Ascending aorta (tissue), 2 donors: ENCODE data around the gene ARL15. TPM values are rescaled to one million over a fixed set of nuclear protein-coding genes. Genes with fewer than 3 reads are reported as not detected.

Source experiments
- DNase-seq, 2 donors: peaks; one replicate each; pipeline ENCODE4 v3.0.0-alpha.2; 2019; ENCODE audit warnings: low spot score in 2 of 2
- H3K27ac ChIP-seq, 2 donors: fragments of 200-600 bp; sonication (generic); one replicate each; pipeline ENCODE4 v1.5.1; 2016 to 2017; ENCODE audit warnings: mild to moderate bottlenecking in 1 of 2
- H3K27me3 ChIP-seq: fragments of 200-600 bp; sonication (generic); one replicate; pipeline ENCODE4 v1.5.1; 2017
- H3K36me3 ChIP-seq, 2 donors: fragments of 200-600 bp; sonication (generic); one replicate each; pipeline ENCODE4 v1.5.1; 2016
- H3K4me1 ChIP-seq, 2 donors: fragments of 200-600 bp; sonication (generic); one replicate each; pipeline ENCODE4 v1.5.1; 2016 to 2017; ENCODE audit warnings: mild to moderate bottlenecking in 1 of 2
- H3K4me3 ChIP-seq, 2 donors: fragments of 200-600 bp; sonication (generic); one replicate each; pipeline ENCODE4 v1.5.1; 2016 to 2017; ENCODE audit warnings: mild to moderate bottlenecking in 1 of 2
- H3K9me3 ChIP-seq, 2 donors: fragments of 200-600 bp; sonication (generic); one replicate each; pipeline ENCODE4 v1.5.1; 2016
- intact Hi-C: fragments of 100-400 bp; cut with DNase I; formaldehyde crosslinking; loops from one replicate; pipeline ENCODE4 v1.15.1; 2023
- total RNA-seq: library from RNA; depleted of rRNA; stranded (reverse); fragments of >200 nt; gene quantifications from one replicate; pipeline ENCODE4 v1.1.0, GENCODE V29; 2016
- TF ChIP-seq, protein P1 (sequence below), 3 experiments: fragments of 200-600 bp in 2 of 3; fragments of 450-650 bp in 1 of 3; sonication (generic) in 2 of 3; IDR thresholded peaks; one replicate each; pipeline ENCODE4 v1.5.1; 2016 to 2019; ENCODE audit warnings: antibody characterized with exemption in 3 of 3, mild to moderate bottlenecking in 1 of 3, moderate library complexity in 1 of 3

Gene ARL15
- total RNA-seq, 1 donor from 2014 or later, result 12.5 TPM

DNA sequence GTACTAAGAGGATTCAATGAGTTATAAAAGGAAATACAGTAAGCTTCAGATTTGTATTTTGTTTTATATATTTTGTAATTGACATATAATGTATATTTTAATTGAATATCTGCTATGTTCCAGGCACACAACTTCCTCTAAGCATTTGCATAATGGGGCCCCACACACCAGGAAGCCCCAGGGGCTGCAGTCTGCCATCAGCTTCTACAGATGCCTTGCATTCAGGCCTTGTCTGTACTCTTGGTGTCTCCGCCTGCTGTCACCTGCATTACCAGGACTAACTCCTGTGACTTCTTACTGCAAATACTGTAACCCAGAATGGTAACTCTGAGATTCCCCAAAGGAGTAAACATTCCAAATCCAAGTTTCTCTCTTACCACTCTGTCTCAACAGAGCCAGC is 20.6 kb downstream of the ARL15 start:
- Histone ChIP-seq H3K27me3 (no peaks in the 10 kb centered on the region), H3K27ac (no peak overlapping the region), H3K36me3 (no peaks in the 10 kb centered on the region), H3K4me1 (no peaks in the 10 kb centered on the region), H3K9me3 (peaks cover 0 to 3% of the 10 kb centered on the region in 2 donors), H3K4me3 (no peak overlapping the region)
- intact Hi-C loops, result no loop called here
- TF ChIP-seq, protein P1, sequence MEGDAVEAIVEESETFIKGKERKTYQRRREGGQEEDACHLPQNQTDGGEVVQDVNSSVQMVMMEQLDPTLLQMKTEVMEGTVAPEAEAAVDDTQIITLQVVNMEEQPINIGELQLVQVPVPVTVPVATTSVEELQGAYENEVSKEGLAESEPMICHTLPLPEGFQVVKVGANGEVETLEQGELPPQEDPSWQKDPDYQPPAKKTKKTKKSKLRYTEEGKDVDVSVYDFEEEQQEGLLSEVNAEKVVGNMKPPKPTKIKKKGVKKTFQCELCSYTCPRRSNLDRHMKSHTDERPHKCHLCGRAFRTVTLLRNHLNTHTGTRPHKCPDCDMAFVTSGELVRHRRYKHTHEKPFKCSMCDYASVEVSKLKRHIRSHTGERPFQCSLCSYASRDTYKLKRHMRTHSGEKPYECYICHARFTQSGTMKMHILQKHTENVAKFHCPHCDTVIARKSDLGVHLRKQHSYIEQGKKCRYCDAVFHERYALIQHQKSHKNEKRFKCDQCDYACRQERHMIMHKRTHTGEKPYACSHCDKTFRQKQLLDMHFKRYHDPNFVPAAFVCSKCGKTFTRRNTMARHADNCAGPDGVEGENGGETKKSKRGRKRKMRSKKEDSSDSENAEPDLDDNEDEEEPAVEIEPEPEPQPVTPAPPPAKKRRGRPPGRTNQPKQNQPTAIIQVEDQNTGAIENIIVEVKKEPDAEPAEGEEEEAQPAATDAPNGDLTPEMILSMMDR (IDR thresholded peaks at IDR 0.05), result no peak
- DNase-seq, result no peak

DNA sequence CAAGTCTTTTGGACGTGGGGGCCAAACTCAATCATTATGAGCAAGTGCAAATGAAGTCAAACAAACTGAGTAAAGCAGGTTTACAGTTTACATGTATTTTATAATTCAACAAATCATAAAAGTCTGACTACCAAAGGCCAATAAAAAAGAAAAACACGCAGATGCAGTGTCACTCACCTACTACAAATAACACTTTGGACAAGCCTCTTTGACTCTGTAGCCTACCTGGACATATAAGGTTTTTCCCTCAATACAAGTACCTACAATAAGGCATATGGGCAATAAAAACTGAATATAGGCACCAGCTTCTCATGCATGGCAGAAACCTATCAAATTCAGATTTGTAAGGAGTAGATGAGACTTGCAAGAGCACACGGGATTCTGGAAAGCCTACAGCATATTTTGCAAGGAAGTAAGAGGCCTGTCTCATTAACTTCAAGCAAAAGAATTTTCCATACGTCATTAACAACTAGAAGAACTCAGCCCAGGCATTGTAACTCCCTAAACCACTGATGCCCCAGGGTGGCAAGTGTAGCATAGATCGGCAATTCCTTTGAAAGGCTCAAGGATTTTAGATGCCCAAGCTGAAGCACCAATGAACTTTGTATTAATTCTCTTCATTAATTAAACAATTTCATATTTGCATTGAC is 21.7 kb downstream of the ARL15 start:
- Histone ChIP-seq H3K27me3 (no peaks in the 10 kb centered on the region), H3K27ac (no peak overlapping the region), H3K36me3 (no peaks in the 10 kb centered on the region), H3K4me3 (no peak overlapping the region), H3K4me1 (no peaks in the 10 kb centered on the region), H3K9me3 (peaks cover 0 to 3% of the 10 kb centered on the region in 2 donors)
- intact Hi-C loops, result no loop called here
- no peak for DNase-seq
- TF ChIP-seq, protein P1 (IDR thresholded peaks at IDR 0.05), result no peak

DNA sequence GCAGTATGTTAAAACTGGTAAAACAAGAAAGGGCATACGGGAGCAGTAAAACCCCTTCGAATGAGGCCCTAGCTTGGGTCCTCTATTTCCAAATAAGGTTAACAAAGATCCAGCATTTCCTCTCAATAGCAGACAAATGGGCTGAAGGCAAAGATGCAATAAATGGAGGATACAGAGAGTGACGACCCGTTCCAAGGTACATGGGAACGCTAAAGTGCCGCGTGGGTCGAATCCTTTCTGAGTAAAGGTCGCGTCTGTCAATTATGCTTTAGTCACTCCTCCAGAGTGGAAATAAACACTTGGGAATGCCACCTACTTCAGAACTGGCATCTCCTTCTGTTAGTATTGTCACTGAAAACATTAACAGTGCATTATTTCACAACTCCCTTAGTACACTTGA is 24.7 kb downstream of the ARL15 start:
- no peaks in the 10 kb centered on the region for H3K36me3 ChIP-seq
- H3K4me1 ChIP-seq, result no peaks in the 10 kb centered on the region
- intact Hi-C loops, result no loop called here
- H3K27me3 ChIP-seq, result no peaks in the 10 kb centered on the region
- H3K4me3 ChIP-seq, result no peak overlapping the region
- TF ChIP-seq, protein P1 (IDR thresholded peaks at IDR 0.05), result no peak
- no peak overlapping the region for H3K27ac ChIP-seq
- H3K9me3 ChIP-seq, result peaks cover 0 to 3% of the 10 kb centered on the region in 2 donors
- DNase-seq, result no peak

DNA sequence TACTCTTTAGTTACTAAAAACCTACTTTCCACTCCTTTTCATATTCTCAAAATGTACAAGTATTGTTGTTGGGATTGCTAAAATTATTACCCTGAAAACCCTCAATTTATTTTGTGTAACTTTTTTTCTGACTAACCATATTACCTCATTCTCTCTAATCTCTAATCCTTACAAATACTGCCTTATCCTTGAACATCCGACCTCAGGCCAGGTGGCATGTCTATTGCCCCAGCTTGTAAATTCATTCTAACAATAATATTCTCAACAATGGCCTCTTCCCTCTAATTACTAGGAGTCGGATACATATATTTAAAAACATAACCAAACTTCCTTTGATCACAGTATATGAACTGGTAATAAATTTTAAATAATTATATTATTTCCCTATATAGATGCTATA is 25.8 kb downstream of the ARL15 start:
- H3K4me1 ChIP-seq, result no peaks in the 10 kb centered on the region
- H3K27ac ChIP-seq, result no peak overlapping the region
- H3K36me3 ChIP-seq, result no peaks in the 10 kb centered on the region
- intact Hi-C loops, result no loop called here
- H3K9me3 ChIP-seq, result peaks cover 0 to 3% of the 10 kb centered on the region in 2 donors
- H3K4me3 ChIP-seq, result no peak overlapping the region
- TF ChIP-seq, protein P1 (IDR thresholded peaks at IDR 0.05), result no peak
- no peaks in the 10 kb centered on the region for H3K27me3 ChIP-seq
- no peak for DNase-seq

DNA sequence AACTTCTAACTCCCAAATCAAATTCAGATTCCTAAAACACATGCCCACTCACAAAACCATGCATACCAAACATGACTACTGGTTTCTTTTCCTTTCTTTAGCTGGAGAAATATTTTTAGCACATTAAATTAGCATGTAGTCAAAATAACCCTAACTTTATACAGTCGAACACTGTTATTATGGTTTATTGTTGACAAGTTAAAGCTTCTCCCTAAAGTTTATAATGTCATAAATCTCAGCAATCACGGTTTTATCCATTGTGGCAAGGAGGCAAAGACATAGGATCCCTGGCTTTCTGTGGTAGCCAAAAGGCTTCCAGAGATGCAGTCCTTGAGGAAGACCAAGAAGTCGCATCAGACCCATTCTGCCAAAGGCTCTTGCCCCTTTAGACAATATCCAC is 27.5 kb downstream of the ARL15 start:
- intact Hi-C loops, result no loop called here
- no peak for DNase-seq
- no peaks in the 10 kb centered on the region for H3K9me3 ChIP-seq
- H3K27ac ChIP-seq, result no peak overlapping the region
- no peaks in the 10 kb centered on the region for H3K4me1 ChIP-seq
- no peaks in the 10 kb centered on the region for H3K36me3 ChIP-seq
- no peak overlapping the region for H3K4me3 ChIP-seq
- no peaks in the 10 kb centered on the region for H3K27me3 ChIP-seq
- TF ChIP-seq, protein P1 (IDR thresholded peaks at IDR 0.05), result no peak
